Heart left ventricle (tissue), 16 donors: ENCODE data around the gene TNFRSF13B. TPM values are rescaled to one million over a fixed set of nuclear protein-coding genes. Genes with fewer than 3 reads are reported as not detected.
A peak's percentile ranks its signal among the peaks of the same experiment; 100 is the strongest.

Experiments used
- ATAC-seq, 4 donors: fragments of 200-7000 bp; cut with Tn5 transposase; one replicate each; pipeline ENCODE4 v1.9.1; 2020 to 2022; ENCODE audit warnings: moderate library complexity in 4 of 4, mild to moderate bottlenecking in 3 of 4, moderate number of reproducible peaks in 1 of 4
- DNase-seq, 5 donors: peaks; one replicate each; pipeline ENCODE4 v3.0.0-alpha.2; 2020
- H3K27ac ChIP-seq, 12 donors: fragments of 200-600 bp; sonication (generic) in 4 of 12; one replicate each; pipeline versions ENCODE4 v1.5.0 to v1.8.0; 2016 to 2022; ENCODE audit warnings: mild to moderate bottlenecking in 2 of 12
- H3K27me3 ChIP-seq, 9 donors: fragments of 200-600 bp; sonication (generic) in 2 of 9; one replicate each; pipeline versions ENCODE4 v1.5.1 to v1.8.0; 2016 to 2022; ENCODE audit warnings: mild to moderate bottlenecking in 3 of 9
- H3K36me3 ChIP-seq, 9 donors: fragments of 200-600 bp; sonication (generic) in 2 of 9; one replicate each; pipeline versions ENCODE4 v1.5.0 to v1.8.0; 2018 to 2022; ENCODE audit warnings: mild to moderate bottlenecking in 2 of 9
- H3K4me1 ChIP-seq, 12 donors: fragments of 200-600 bp; sonication (generic) in 4 of 12; one replicate each; pipeline versions ENCODE4 v1.5.0 to v1.8.0; 2016 to 2022; ENCODE audit warnings: mild to moderate bottlenecking in 3 of 12
- H3K4me3 ChIP-seq, 12 donors: fragments of 200-600 bp; sonication (generic) in 4 of 12; one replicate each; pipeline versions ENCODE4 v1.5.0 to v1.8.0; 2017 to 2022; ENCODE audit warnings: mild to moderate bottlenecking in 9 of 12, moderate library complexity in 4 of 12
- H3K9me3 ChIP-seq, 12 donors: fragments of 200-600 bp; sonication (generic) in 4 of 12; one replicate each; pipeline versions ENCODE4 v1.5.0 to v1.8.0; 2016 to 2022; ENCODE audit warnings: mild to moderate bottlenecking in 1 of 12
- POLR2A ChIP-seq, 2 donors: fragments of 450-650 bp; IDR thresholded peaks; one replicate each; pipeline ENCODE4 v1.6.1; 2017; ENCODE audit warnings: antibody characterized with exemption in 2 of 2, mild to moderate bottlenecking in 2 of 2, moderate library complexity in 2 of 2
- WGBS, 4 donors: extraction: QIAGEN DNeasy Blood & Tissue Kit in 2 of 4; methylation state at CpG; one replicate each; pipeline versions ENCODE4 v1.1.5 to v1.1.7; 2013 to 2018; 5-methylcytosine and 5-hydroxymethylcytosine counted together
- intact Hi-C, 10 donors: fragments of 100-400 bp; cut with DNase I; formaldehyde crosslinking; loops; one replicate each; pipeline versions ENCODE4 v1.11.1 to v1.14.2; 2022
- polyA plus RNA-seq, 2 donors: library from polyadenylated mRNA; stranded (reverse); fragments of 200-250 nt; gene quantifications; one replicate each; pipeline ENCODE4 v1.2.3, GENCODE V29; 2013
- total RNA-seq, 9 donors: library from RNA; depleted of rRNA in 2 of 9; stranded (reverse); fragments of >200 nt in 2 of 9; fragmentation: NEBNext Ultra II Directional in 3 of 9; extraction: Animal tissue kit (Norgen Biotek cat#: 25700) in 3 of 9; gene quantifications; one replicate each; pipeline versions ENCODE4 v1.1.0 to v1.2.4, GENCODE V29; 2016 to 2023
- TF ChIP-seq, protein P1 (sequence below), 12 donors: fragments of 200-600 bp; sonication (generic) in 4 of 12; IDR thresholded peaks; one replicate each; pipeline versions ENCODE4 v1.5.0 to v1.8.0; 2018 to 2022; ENCODE audit warnings: antibody characterized with exemption in 12 of 12, mild to moderate bottlenecking in 5 of 12
- donor health status: ischemic (EF 13 %, LVEDD 7.1; RV severe dilation, severe dysfunction).
- donor health status: healthy with polysubstance abuse.
- donor health status: DM: no; HTN: yes; CAD: no.
- donor health status: DM: no; HTN: no; CAD: no.
- donor health status: ischemic (EF 25% LVEDD 6.9; RV normal size, moderate dysfunction).
- donor health status: ischemic (EF 25% LVEDD 5.7; RV mildly dilated, moderate dysfunction).
- donor health status: healthy.
- donor health status: DM: yes; HTN: yes; CAD: no.
- donor health status: ischemic (EF 35%, LVEDD 5.7; RV mildly dilated, moderate dysfunction).
- donor health status: nonischemic (EF 11% LVEDD 7.7; RV severe dilation, severe dysfunction).
- donor health status: DM: yes; HTN: yes; CAD: no.
- donor health status: PGD.
- donor health status: ischemic (EF 29% LVEDD 5.4; RV normal size, mild dysfunction).
- donor health status: nonischemic (EF 23%, LVEDD 6.1; RV moderate dilation, normal function).

TNFRSF13B gene
- total and polyA plus RNA-seq, 11 donors: not detected

GRCh38 chr17:16972346-16972745, 428 bp upstream of the TNFRSF13B start:
- H3K4me3 ChIP-seq: no peak overlapping the region
- ATAC-seq: no peak
- intact Hi-C loops: no loop called here
- TF ChIP-seq, protein P1, sequence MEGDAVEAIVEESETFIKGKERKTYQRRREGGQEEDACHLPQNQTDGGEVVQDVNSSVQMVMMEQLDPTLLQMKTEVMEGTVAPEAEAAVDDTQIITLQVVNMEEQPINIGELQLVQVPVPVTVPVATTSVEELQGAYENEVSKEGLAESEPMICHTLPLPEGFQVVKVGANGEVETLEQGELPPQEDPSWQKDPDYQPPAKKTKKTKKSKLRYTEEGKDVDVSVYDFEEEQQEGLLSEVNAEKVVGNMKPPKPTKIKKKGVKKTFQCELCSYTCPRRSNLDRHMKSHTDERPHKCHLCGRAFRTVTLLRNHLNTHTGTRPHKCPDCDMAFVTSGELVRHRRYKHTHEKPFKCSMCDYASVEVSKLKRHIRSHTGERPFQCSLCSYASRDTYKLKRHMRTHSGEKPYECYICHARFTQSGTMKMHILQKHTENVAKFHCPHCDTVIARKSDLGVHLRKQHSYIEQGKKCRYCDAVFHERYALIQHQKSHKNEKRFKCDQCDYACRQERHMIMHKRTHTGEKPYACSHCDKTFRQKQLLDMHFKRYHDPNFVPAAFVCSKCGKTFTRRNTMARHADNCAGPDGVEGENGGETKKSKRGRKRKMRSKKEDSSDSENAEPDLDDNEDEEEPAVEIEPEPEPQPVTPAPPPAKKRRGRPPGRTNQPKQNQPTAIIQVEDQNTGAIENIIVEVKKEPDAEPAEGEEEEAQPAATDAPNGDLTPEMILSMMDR (IDR thresholded peaks at IDR 0.05): no peak
- no peak for TF ChIP-seq POLR2A (IDR thresholded peaks at IDR 0.05)
- H3K27me3 ChIP-seq: no peaks in the 10 kb centered on the region
- H3K27ac ChIP-seq: no peak overlapping the region
- no peaks in the 10 kb centered on the region for H3K9me3 ChIP-seq
- H3K4me1 ChIP-seq: no peaks in the 10 kb centered on the region
- 90 to 97% (median 95%) methylated on average over 6 of the region's 6 CpGs for WGBS, 4 donors
- no peak for DNase-seq
- H3K36me3 ChIP-seq: no peaks in the 10 kb centered on the region

GRCh38 chr17:16969931-16970906, 1.7 kb downstream of the TNFRSF13B start:
- H3K27me3 ChIP-seq: peaks cover 0 to 4% (median 0%) of the 10 kb centered on the region in 9 donors
- 73 to 80% (median 79%) methylated on average over 11 to 13 of the region's 13 CpGs for WGBS, 4 donors
- intact Hi-C loops: no loop called here
- H3K4me1 ChIP-seq: no peaks in the 10 kb centered on the region
- no peak overlapping the region for H3K27ac ChIP-seq
- DNase-seq: no peak
- H3K36me3 ChIP-seq: no peaks in the 10 kb centered on the region
- no peak for TF ChIP-seq POLR2A (IDR thresholded peaks at IDR 0.05)
- TF ChIP-seq, protein P1 (IDR thresholded peaks at IDR 0.05): no peak
- no peaks in the 10 kb centered on the region for H3K9me3 ChIP-seq
- no peak for ATAC-seq
- no peak overlapping the region for H3K4me3 ChIP-seq

DNA sequence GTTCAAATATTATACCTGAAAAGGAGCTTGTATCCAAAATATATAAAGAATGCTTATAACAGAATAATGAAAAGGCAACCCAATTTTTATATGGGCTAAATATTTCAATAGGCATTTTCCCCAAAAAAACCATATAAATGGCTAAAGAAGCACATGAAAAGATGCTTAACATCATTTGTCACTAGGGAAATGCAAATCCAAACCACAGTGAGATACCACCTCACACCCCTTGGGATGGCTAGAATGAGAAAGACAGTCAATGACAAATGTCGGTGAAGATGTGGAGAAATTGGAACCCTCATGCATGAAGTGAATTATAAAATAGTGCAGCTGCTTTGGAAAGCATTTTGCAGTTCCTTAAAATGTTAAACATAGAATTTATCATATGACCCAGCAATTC, 3.1 kb downstream of the TNFRSF13B start:
- DNase-seq (no peak), ATAC-seq (no peak)
- peaks cover 0 to 7% (median 0%) of the 10 kb centered on the region in 9 donors for H3K27me3 ChIP-seq
- H3K36me3 ChIP-seq: no peaks in the 10 kb centered on the region
- intact Hi-C loops: no loop called here
- no peak overlapping the region for H3K4me3 ChIP-seq
- TF ChIP-seq, protein P1 (IDR thresholded peaks at IDR 0.05): no peak
- TF ChIP-seq POLR2A (IDR thresholded peaks at IDR 0.05): no peak
- no peak overlapping the region for H3K27ac ChIP-seq
- WGBS, 4 donors: 79 to 90% (median 86%) methylated on average over 1 of the region's 1 CpG
- no peaks in the 10 kb centered on the region for H3K4me1 ChIP-seq
- no peaks in the 10 kb centered on the region for H3K9me3 ChIP-seq

- WGBS, 4 donors: 57 to 65% (median 60%) methylated on average over 6 to 7 of the region's 7 CpGs
- Histone ChIP-seq H3K4me3 (no peak overlapping the region), H3K36me3 (no peaks in the 10 kb centered on the region), H3K27me3 (peaks cover 0 to 7% (median 0%) of the 10 kb centered on the region in 9 donors), H3K9me3 (peaks cover 0 to 13% (median 2%) of the 10 kb centered on the region in 12 donors), H3K27ac (no peak overlapping the region), H3K4me1 (no peaks in the 10 kb centered on the region)
- ATAC-seq (peak in 1 of 4 donors; percentile 24), DNase-seq (no peak)
- intact Hi-C loops: no loop called here
- TF ChIP-seq, protein P1 (IDR thresholded peaks at IDR 0.05): no peak
- no peak for TF ChIP-seq POLR2A (IDR thresholded peaks at IDR 0.05)
Measured at GRCh38 chr17:16962804-16963203, 9.1 kb downstream of the TNFRSF13B start.
